OCI-LY7 (cell line): Measurements from ENCODE around the gene SMPD3. TPM values are rescaled to one million over a fixed set of nuclear protein-coding genes. Genes with fewer than 3 reads are reported as not detected.

Source experiments
- BruUV-seq: library from RNA; stranded (reverse); fragments of 400-500 nt; replicated peaks from 2 replicates; lab custom pipeline; 2021; lab: Mats Ljungman, UMichigan
- CTCF ChIA-PET: fragments of 300-600 bp; sonication (Branson Sonifier 250); formaldehyde crosslinking; loops from one replicate; lab custom pipeline; 2022; ENCODE audit warnings: antibody characterized with exemption; ENCODE audit not compliant: unreplicated experiment; lab: Charles Lee
- POLR2A ChIA-PET: fragments of 300-600 bp; sonication (Branson Sonifier 250); formaldehyde crosslinking; loops from one replicate; lab custom pipeline; 2022; ENCODE audit warnings: antibody characterized with exemption; lab: Charles Lee
- DNase-seq: peaks from one replicate; pipeline ENCODE4 v3.0.0-alpha.2; 2015; ENCODE audit warnings: low spot score
- H2AFZ ChIP-seq: fragments of 200-600 bp; sonication (generic), shearing (Covaris generic); 2 replicates; pipeline ENCODE4 v1.6.1; 2014; ENCODE audit warnings: mild to moderate bottlenecking, antibody characterized with exemption, low read length, moderate library complexity
- H3K27ac ChIP-seq: fragments of 200-600 bp; sonication (generic); 2 replicates; pipeline ENCODE4 v1.5.1; 2014; ENCODE audit warnings: mixed run types, low read depth, mild to moderate bottlenecking, moderate library complexity, low read length, inconsistent platforms; ENCODE audit not compliant: poor library complexity, severe bottlenecking
- H3K36me3 ChIP-seq: fragments of 200-600 bp; sonication (generic); 2 replicates; pipeline ENCODE4 v1.6.1; 2014; ENCODE audit warnings: mild to moderate bottlenecking, antibody characterized with exemption, low read length, moderate library complexity, mixed read lengths; ENCODE audit not compliant: insufficient read depth
- H3K4me1 ChIP-seq: fragments of 200-600 bp; sonication (generic); 2 replicates; pipeline ENCODE4 v1.5.1; 2014; ENCODE audit warnings: mild to moderate bottlenecking, low read length; ENCODE audit not compliant: insufficient read depth, poor library complexity, severe bottlenecking
- H3K4me2 ChIP-seq: fragments of 200-600 bp; sonication (generic); 2 replicates; pipeline ENCODE4 v1.6.1; 2014; ENCODE audit warnings: mild to moderate bottlenecking, low read length
- H3K4me3 ChIP-seq: fragments of 200-600 bp; sonication (generic); 2 replicates; pipeline ENCODE4 v1.5.1; 2014; ENCODE audit warnings: mild to moderate bottlenecking, low read depth, low read length; ENCODE audit not compliant: poor library complexity, severe bottlenecking
- H3K79me2 ChIP-seq: fragments of 200-600 bp; sonication (generic); 2 replicates; pipeline ENCODE4 v1.6.1; 2016; ENCODE audit warnings: low read depth, mild to moderate bottlenecking, low read length, moderate library complexity, mixed read lengths; ENCODE audit not compliant: insufficient read depth
- H3K9me2 ChIP-seq: fragments of 200-600 bp; sonication (generic); 2 replicates; pipeline ENCODE4 v1.6.1; 2016; ENCODE audit warnings: mild to moderate bottlenecking, low read length, mixed read lengths; ENCODE audit not compliant: insufficient read depth
- H3K9me3 ChIP-seq: fragments of 200-600 bp; sonication (generic); 2 replicates; pipeline ENCODE4 v1.6.1; 2014; ENCODE audit warnings: mild to moderate bottlenecking, mixed run types, low read length, mixed read lengths
- H4K20me1 ChIP-seq: fragments of 200-600 bp; sonication (generic); 2 replicates; pipeline ENCODE4 v1.6.1; 2014; ENCODE audit warnings: mild to moderate bottlenecking, antibody characterized with exemption, low read length, moderate library complexity, mixed read lengths; ENCODE audit not compliant: insufficient read depth
- EZH2phosphoT487 ChIP-seq: fragments of 200-600 bp; sonication (generic); IDR thresholded peaks from 2 replicates; pipeline ENCODE4 v1.6.1; 2018; ENCODE audit warnings: low read depth, borderline replicate concordance, mild to moderate bottlenecking, mixed run types, antibody characterized with exemption, low read length, moderate library complexity, mixed read lengths
- intact Hi-C: fragments of 100-400 bp; cut with micrococcal nuclease; formaldehyde crosslinking; loops from one replicate; pipeline ENCODE4 v1.10.0; 2022; ENCODE audit not compliant: unreplicated experiment
- total RNA-seq, 2 experiments: library from RNA; depleted of rRNA in 1 of 2; stranded (reverse); fragments of >200 nt in 1 of 2; shearing (Covaris generic) in 1 of 2; gene quantifications; 2 replicates each; pipeline ENCODE4 v1.2.3, GENCODE V29; 2014 to 2022
- TF ChIP-seq, protein P1 (sequence below): fragments of 200-600 bp; sonication (generic); conservative IDR thresholded peaks from 2 replicates; pipeline ENCODE4 v1.5.1; 2014; ENCODE audit warnings: mild to moderate bottlenecking, antibody characterized with exemption, low read length, moderate library complexity, mixed read lengths

The SMPD3 gene
- total RNA-seq, 2 experiments from 2014 or later: 0.16 to 0.51 TPM

GRCh38 chr16:68363658-68364521 is 84.4 kb downstream of the SMPD3 start:
- BruUV-seq: no TSS peak
- intact Hi-C loops: no loop called here
- ChIA-PET CTCF (interaction anchor here (1.5 kb wide), 1 partner anchor 67 kb away, joined by 3 read pairs; no protein-coding TSS in a partner anchor), POLR2A (no interaction called here)
- H2AFZ ChIP-seq: no peak overlapping the region
- H3K79me2 ChIP-seq: no peaks in the 10 kb centered on the region
- H3K9me3 ChIP-seq: no peaks in the 10 kb centered on the region
- no peaks in the 10 kb centered on the region for H4K20me1 ChIP-seq
- DNase-seq: no peak
- no peak for TF ChIP-seq EZH2phosphoT487
- TF ChIP-seq, protein P1, sequence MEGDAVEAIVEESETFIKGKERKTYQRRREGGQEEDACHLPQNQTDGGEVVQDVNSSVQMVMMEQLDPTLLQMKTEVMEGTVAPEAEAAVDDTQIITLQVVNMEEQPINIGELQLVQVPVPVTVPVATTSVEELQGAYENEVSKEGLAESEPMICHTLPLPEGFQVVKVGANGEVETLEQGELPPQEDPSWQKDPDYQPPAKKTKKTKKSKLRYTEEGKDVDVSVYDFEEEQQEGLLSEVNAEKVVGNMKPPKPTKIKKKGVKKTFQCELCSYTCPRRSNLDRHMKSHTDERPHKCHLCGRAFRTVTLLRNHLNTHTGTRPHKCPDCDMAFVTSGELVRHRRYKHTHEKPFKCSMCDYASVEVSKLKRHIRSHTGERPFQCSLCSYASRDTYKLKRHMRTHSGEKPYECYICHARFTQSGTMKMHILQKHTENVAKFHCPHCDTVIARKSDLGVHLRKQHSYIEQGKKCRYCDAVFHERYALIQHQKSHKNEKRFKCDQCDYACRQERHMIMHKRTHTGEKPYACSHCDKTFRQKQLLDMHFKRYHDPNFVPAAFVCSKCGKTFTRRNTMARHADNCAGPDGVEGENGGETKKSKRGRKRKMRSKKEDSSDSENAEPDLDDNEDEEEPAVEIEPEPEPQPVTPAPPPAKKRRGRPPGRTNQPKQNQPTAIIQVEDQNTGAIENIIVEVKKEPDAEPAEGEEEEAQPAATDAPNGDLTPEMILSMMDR: no peak
- H3K4me3 ChIP-seq: no peak overlapping the region
- H3K9me2 ChIP-seq: no peaks in the 10 kb centered on the region
- H3K4me2 ChIP-seq: no peak overlapping the region
- peaks cover 14% of the 10 kb centered on the region for H3K36me3 ChIP-seq
- no peak overlapping the region for H3K27ac ChIP-seq
- H3K4me1 ChIP-seq: peaks cover 14% of the 10 kb centered on the region

DNA sequence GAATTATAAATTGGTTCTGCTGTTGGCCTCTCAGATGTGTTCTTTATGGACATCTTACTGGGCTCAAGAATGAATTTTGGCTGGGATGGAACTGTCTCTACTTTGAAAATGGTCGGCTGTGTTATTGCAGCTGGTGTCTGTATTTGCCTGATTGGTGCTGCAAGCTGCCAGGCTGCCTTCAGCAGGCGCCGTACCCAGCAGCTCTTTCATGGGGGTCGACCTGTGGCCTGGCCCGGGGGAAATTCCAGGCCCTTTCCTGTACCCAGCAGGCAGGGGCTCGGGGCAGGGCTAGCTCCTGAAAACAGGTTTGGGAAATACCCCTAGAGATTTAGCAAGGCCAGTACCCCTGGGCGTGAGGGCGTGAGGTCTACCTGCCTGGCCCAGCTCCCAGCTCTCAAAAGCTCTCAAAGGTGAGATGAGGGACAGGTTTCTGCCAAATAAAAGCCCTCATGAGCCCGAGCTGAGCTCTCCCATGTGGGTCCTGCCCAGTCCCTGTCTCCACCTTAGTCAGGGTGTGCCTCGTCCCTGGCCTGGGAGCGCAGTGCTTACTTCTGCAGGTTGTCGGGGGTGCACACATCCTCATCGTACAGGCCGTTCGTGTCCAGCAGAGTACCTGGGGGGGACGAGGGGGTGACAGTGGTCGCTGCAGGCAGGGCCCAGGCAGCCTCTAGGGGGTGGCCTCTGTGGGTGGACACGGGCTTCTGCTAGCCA is 85.2 kb downstream of the SMPD3 start:
- no TSS peak for BruUV-seq
- no peak overlapping the region for H3K27ac ChIP-seq
- ChIA-PET CTCF (interaction anchor here (1.5 kb wide), 1 partner anchor 68 kb away, joined by 3 read pairs; no protein-coding TSS in a partner anchor), POLR2A (interaction anchor here (0.6 kb wide), 2 partner anchors 140 to 242 kb away, joined by 6 to 7 read pairs; no protein-coding TSS in a partner anchor)
- no peak overlapping the region for H3K4me3 ChIP-seq
- DNase-seq: no peak
- no peaks in the 10 kb centered on the region for H3K9me3 ChIP-seq
- H3K36me3 ChIP-seq: peaks cover 20% of the 10 kb centered on the region
- TF ChIP-seq, protein P1: no peak
- no peak for TF ChIP-seq EZH2phosphoT487
- H3K4me1 ChIP-seq: peaks cover 6% of the 10 kb centered on the region
- H3K9me2 ChIP-seq: no peaks in the 10 kb centered on the region
- no peaks in the 10 kb centered on the region for H3K79me2 ChIP-seq
- H3K4me2 ChIP-seq: no peak overlapping the region
- no peaks in the 10 kb centered on the region for H4K20me1 ChIP-seq
- H2AFZ ChIP-seq: no peak overlapping the region
- intact Hi-C loops: no loop called here
